SK-N-MC (cell line): ENCODE results near the gene KCNQ1.

ENCODE experiments used
- DNase-seq: peaks from one replicate; pipeline ENCODE4 v3.0.0-alpha.2; 2011; ENCODE audit warnings: low read depth, low spot score
- H3K27ac ChIP-seq: fragments of 200-600 bp; sonication (generic); 2 replicates; pipeline ENCODE4 v1.5.1; 2016; ENCODE audit warnings: mixed run types
- H3K36me3 ChIP-seq: fragments of 200-600 bp; sonication (generic); 2 replicates; pipeline ENCODE4 v1.6.1; 2017; ENCODE audit warnings: antibody characterized with exemption, low read length, mixed read lengths; ENCODE audit not compliant: insufficient read depth
- H3K4me3 ChIP-seq: fragments of 200-600 bp; sonication (generic); 2 replicates; pipeline ENCODE4 v1.5.1; 2016
- H3K9ac ChIP-seq: fragments of 200-600 bp; sonication (generic); 2 replicates; pipeline ENCODE4 v1.8.0; 2017; ENCODE audit warnings: mixed run types, mixed read lengths; ENCODE audit not compliant: insufficient read length
- H3K9me3 ChIP-seq: fragments of 200-600 bp; sonication (generic); 2 replicates; pipeline ENCODE4 v1.6.1; 2017; ENCODE audit warnings: low read depth, mild to moderate bottlenecking, antibody characterized with exemption, low read length, moderate library complexity, mixed read lengths
- EZH2 ChIP-seq: fragments of 200-600 bp; sonication (generic); IDR thresholded peaks from one replicate; pipeline ENCODE4 v1.6.1; 2017; ENCODE audit warnings: antibody characterized with exemption
- FOXP2 ChIP-seq: optimal IDR thresholded peaks from 2 replicates; pipeline ENCODE3; 2011; ENCODE audit warnings: mild to moderate bottlenecking, moderate library complexity; ENCODE audit not compliant: insufficient read depth; ENCODE audit errors: extremely low read length, control extremely low read depth
- POLR2AphosphoS5 ChIP-seq: IDR thresholded peaks from 2 replicates; pipeline ENCODE4 v1.6.1; 2012; ENCODE audit warnings: mild to moderate bottlenecking, low read depth, low read length, borderline replicate concordance

Gene KCNQ1

GRCh38 chr11:2655016-2655719, 210.4 kb downstream of the KCNQ1 start:
- Histone ChIP-seq H3K4me3 (no peak overlapping the region), H3K27ac (no peak overlapping the region), H3K36me3 (no peaks in the 10 kb centered on the region), H3K9me3 (peaks cover 18% of the 10 kb centered on the region; the same call in 1 of the 2 replicates), H3K9ac (no peak overlapping the region)
- TF ChIP-seq EZH2, result no peak
- no peak for TF ChIP-seq FOXP2
- no peak for TF ChIP-seq POLR2AphosphoS5
- no peak for DNase-seq

- no peak for DNase-seq
- TF ChIP-seq POLR2AphosphoS5, result no peak
- no peak for TF ChIP-seq FOXP2
- TF ChIP-seq EZH2, result no peak
Measured at GRCh38 chr11:2655834-2656622, 211.2 kb downstream of the KCNQ1 start.

GRCh38 chr11:2656859-2657258, 212.1 kb downstream of the KCNQ1 start:
- no peak overlapping the region for H3K4me3 ChIP-seq
- H3K9me3 ChIP-seq, result 0 out of 2 replicates have a peak, but pooled peaks cover 8% of the 10 kb centered on the region
- no peak overlapping the region for H3K9ac ChIP-seq
- H3K36me3 ChIP-seq, result no peaks in the 10 kb centered on the region
- TF ChIP-seq FOXP2 (no peak), EZH2 (no peak), POLR2AphosphoS5 (no peak)
- DNase-seq, result no peak
- H3K27ac ChIP-seq, result no peak overlapping the region

More at GRCh38 chr11:2655834-2656622, 211.2 kb downstream of the KCNQ1 start:
- Histone ChIP-seq H3K4me3 (no peak overlapping the region), H3K36me3 (no peaks in the 10 kb centered on the region), H3K9ac (no peak overlapping the region), H3K9me3 (peaks cover 12% of the 10 kb centered on the region; the same call in 1 of the 2 replicates), H3K27ac (no peak overlapping the region)

- no peak for DNase-seq
- H3K9me3 ChIP-seq, result 0 out of 2 replicates have a peak, but pooled peaks cover 3% of the 10 kb centered on the region
Measured at GRCh38 chr11:2657697-2658284, 213.0 kb downstream of the KCNQ1 start.

GRCh38 chr11:2660357-2660939, 215.6 kb downstream of the KCNQ1 start:
- Histone ChIP-seq H3K4me3 (no peak overlapping the region), H3K9ac (no peak overlapping the region), H3K36me3 (peaks cover 5% of the 10 kb centered on the region; the same call in 1 of the 2 replicates), H3K27ac (no peak overlapping the region), H3K9me3 (0 out of 2 replicates have a peak, but pooled peaks cover 3% of the 10 kb centered on the region)
- no peak for DNase-seq
- TF ChIP-seq EZH2 (no peak), FOXP2 (no peak), POLR2AphosphoS5 (no peak)

More at GRCh38 chr11:2657697-2658284, 213.0 kb downstream of the KCNQ1 start:
- Histone ChIP-seq H3K36me3 (no peaks in the 10 kb centered on the region), H3K9ac (no peak overlapping the region), H3K27ac (no peak overlapping the region), H3K4me3 (no peak overlapping the region)
- TF ChIP-seq POLR2AphosphoS5, result no peak
- TF ChIP-seq FOXP2, result no peak
- no peak for TF ChIP-seq EZH2

- Histone ChIP-seq H3K9me3 (0 out of 2 replicates have a peak, but pooled peaks cover 3% of the 10 kb centered on the region), H3K27ac (no peak overlapping the region), H3K9ac (no peak overlapping the region), H3K36me3 (peaks cover 5% of the 10 kb centered on the region; the same call in 1 of the 2 replicates), H3K4me3 (no peak overlapping the region)
- DNase-seq, result no peak
- no peak for TF ChIP-seq FOXP2
- no peak for TF ChIP-seq EZH2
- TF ChIP-seq POLR2AphosphoS5, result no peak
Measured at GRCh38 chr11:2661173-2662023, 216.6 kb downstream of the KCNQ1 start.

- H3K9me3 ChIP-seq, result 0 out of 2 replicates have a peak, but pooled peaks cover 2% of the 10 kb centered on the region
Measured at GRCh38 chr11:2662024-2662312, 217.2 kb downstream of the KCNQ1 start.

More at GRCh38 chr11:2662024-2662312, 217.2 kb downstream of the KCNQ1 start:
- Histone ChIP-seq H3K9ac (no peak overlapping the region), H3K27ac (no peak overlapping the region), H3K4me3 (no peak overlapping the region), H3K36me3 (peaks cover 5% of the 10 kb centered on the region; the same call in 1 of the 2 replicates)
- DNase-seq, result no peak
- no peak for TF ChIP-seq FOXP2
- TF ChIP-seq EZH2, result no peak
- TF ChIP-seq POLR2AphosphoS5, result no peak
